GM10248 (cell line): ENCODE data around the gene R3HCC1L.

Experiments used
- CTCF ChIA-PET: fragments of 300-600 bp; sonication (Branson Sonifier 250); formaldehyde crosslinking; extraction: SDS; loops from one replicate; lab custom pipeline; 2021; ENCODE audit warnings: antibody characterized with exemption; lab: Yijun Ruan, JAX
- POLR2A ChIA-PET: fragments of 350-650 bp; sonication (Branson Sonifier 250); formaldehyde crosslinking; extraction: SDS; loops from one replicate; lab custom pipeline; 2020; ENCODE audit warnings: antibody characterized with exemption; lab: Yijun Ruan, JAX
- DNase-seq: peaks from one replicate; pipeline ENCODE4 v3.0.0; 2012; ENCODE audit errors: extremely low spot score
- CTCF ChIP-seq: IDR thresholded peaks from 2 replicates; pipeline ENCODE4 v1.5.1; 2012; ENCODE audit warnings: mild to moderate bottlenecking, low read depth; ENCODE audit errors: extremely low read depth, missing control alignments, control extremely low read depth

The R3HCC1L gene

DNA sequence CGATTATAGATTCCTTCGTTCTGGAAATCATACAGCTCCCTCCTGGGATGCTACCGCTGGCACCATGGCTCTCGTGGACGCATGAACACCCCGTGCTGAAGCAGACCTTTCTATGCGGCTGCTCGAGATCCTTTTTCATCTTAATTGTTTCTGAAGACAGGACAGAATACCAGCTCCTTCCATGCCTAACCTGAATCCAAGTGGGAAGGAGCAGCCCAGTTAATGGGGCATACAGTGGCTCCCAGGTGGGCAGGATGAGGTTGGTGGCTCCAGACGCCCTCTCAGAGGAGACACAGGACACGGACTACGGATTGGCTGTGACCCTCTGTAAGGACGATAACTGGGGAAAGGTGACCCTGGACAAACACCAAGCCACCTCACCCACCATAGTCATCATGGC is 152.0 kb downstream of the R3HCC1L start:
- TF ChIP-seq CTCF = no peak
- ChIA-PET POLR2A (no interaction called here), CTCF (interaction anchor here (0.8 to 1.7 kb wide), 3 partner anchors 12 to 24 kb away, joined by 3 to 5 read pairs (median 4); no protein-coding TSS in a partner anchor)
- DNase-seq = no peak

- DNase-seq = no peak
- ChIA-PET POLR2A (no interaction called here), CTCF (interaction anchor here (1.5 to 1.7 kb wide), 2 partner anchors 9 to 16 kb away, joined by 4 read pairs; no protein-coding TSS in a partner anchor)
- no peak for TF ChIP-seq CTCF
Measured at GRCh38 chr10:98287321-98287720, 152.9 kb downstream of the R3HCC1L start.

DNA sequence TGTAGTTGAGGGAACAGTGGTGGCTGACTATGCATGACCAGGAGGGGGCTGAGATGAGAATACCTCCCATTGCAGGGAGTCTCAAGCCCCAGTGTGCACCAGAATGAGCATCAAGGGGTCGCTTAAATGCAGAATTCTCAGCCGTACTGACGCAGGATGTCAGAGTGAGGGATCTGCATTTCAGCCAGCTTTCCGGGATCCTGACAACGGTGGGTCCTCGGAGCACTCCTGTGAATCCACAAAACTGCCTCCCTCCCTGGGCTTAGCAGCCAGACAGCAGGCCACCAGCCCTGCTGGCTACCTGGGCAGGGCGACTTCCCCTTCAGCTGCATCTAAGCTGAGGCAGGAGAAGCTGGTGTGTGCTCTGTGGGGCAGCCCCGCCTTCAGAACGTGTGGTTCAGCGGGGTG is 155.3 kb downstream of the R3HCC1L start:
- ChIA-PET CTCF (no interaction called here), POLR2A (no interaction called here)
- no peak for TF ChIP-seq CTCF
- DNase-seq = no peak

DNA sequence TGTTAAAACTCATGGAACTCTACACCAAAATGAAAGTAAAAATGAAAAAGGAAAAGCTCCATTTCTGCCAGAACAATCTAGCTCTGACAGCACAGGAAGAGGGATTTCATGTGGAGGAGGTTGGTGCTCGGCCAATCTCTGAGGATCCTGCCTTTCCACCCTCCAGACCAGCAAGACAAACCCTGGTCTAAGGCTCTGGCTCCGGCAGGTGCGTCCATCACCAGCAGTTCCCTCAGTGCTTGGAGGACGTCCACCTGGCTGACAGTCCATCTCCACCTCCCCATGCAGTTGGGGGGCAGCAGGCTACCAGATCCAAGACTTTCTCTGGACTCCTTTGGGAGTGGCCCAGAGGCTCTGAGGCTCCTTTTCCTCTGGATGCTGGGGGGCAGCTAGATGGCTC is 158.5 kb downstream of the R3HCC1L start:
- ChIA-PET POLR2A (no interaction called here), CTCF (interaction anchor here (1.3 to 2.8 kb wide), 3 partner anchors 10 to 21 kb away, joined by 3 to 15 read pairs (median 4); no protein-coding TSS in a partner anchor)
- TF ChIP-seq CTCF = no peak
- no peak for DNase-seq

DNA sequence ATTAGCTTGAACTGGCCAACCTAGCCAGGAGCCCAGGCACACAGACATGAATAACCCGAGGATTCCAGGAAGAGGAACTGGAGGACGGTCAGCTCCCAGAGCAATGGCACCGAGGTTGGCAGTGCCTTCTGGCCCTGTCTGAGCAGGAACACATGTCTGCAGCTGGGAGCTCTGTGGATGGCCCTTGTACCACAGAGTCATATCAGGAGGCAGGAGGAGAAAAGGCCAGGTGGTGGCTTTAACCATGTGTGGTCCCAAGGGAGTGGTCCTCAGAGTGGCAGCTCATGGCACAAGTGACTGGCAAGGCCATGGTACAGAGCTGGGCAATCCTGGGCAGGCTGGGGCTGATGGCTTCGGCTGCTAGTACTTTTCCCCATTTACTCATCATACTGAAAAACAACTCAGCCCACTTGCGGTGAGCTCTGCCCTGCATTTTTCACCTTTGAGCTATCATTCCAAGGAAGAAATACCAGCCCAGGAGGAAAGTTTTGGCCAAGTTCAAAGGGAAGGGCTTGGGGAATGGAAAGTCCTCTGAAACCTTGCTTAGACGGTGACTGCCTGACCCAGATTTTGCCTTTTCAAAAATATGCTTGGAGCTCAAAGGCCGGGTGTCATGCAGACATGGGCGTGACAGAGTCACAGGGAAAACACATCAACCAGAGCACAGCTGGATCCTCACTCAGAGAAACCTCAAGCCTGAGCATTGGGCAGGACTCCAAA is 159.3 kb downstream of the R3HCC1L start:
- TF ChIP-seq CTCF = no peak
- no peak for DNase-seq
- POLR2A ChIA-PET = no interaction called here
- CTCF ChIA-PET = interaction anchor here (1.3 to 2.8 kb wide), 3 partner anchors 9 to 22 kb away, joined by 3 to 15 read pairs (median 4); no protein-coding TSS in a partner anchor

GRCh38 chr10:98294270-98294627 is 159.8 kb downstream of the R3HCC1L start:
- TF ChIP-seq CTCF = no peak
- ChIA-PET CTCF (interaction anchor here (2.8 kb wide), 1 partner anchor 15 kb away, joined by 15 read pairs; no protein-coding TSS in a partner anchor), POLR2A (no interaction called here)
- DNase-seq = no peak
